Pancreas (tissue), 10 donors: ENCODE results near the gene PRKCH. TPM values are rescaled to one million over a fixed set of nuclear protein-coding genes. Genes with fewer than 3 reads are reported as not detected.
A peak's percentile ranks its signal among the peaks of the same experiment; 100 is the strongest.

Source experiments
- ATAC-seq, 4 donors: fragments of 200-7000 bp; cut with Tn5 transposase; one replicate each; pipeline versions ENCODE4 v1.8.0 to v1.9.1; 2020; ENCODE audit warnings: mild to moderate bottlenecking in 4 of 4, moderate library complexity in 4 of 4
- DNase-seq, 6 donors: peaks; one replicate each; pipeline ENCODE4 v3.0.0-alpha.2; 2020
- FAIRE-seq: peaks from 2 replicates; lab custom pipeline; 2012; peaks lifted over from hg19 to GRCh38; lab: Jason Lieb, UNC
- H3K27ac ChIP-seq, 4 donors: fragments of 200-600 bp; sonication (generic); 1 replicate in 3 of 4; 2 replicates in 1 of 4; pipeline versions ENCODE4 v1.5.0 to v1.8.0; 2020
- H3K27me3 ChIP-seq, 4 donors: fragments of 200-600 bp; one replicate each; pipeline ENCODE4 v1.8.0; 2021
- H3K36me3 ChIP-seq, 3 donors: fragments of 200-600 bp; sonication (generic) in 1 of 3; one replicate each; pipeline versions ENCODE4 v1.5.0 to v1.8.0; 2020 to 2021
- H3K4me1 ChIP-seq, 3 donors: fragments of 200-600 bp; one replicate each; pipeline ENCODE4 v1.8.0; 2021
- H3K4me3 ChIP-seq, 4 donors: fragments of 200-600 bp; sonication (generic) in 2 of 4; one replicate each; pipeline versions ENCODE4 v1.5.0 to v1.8.0; 2020 to 2021
- H3K9me3 ChIP-seq, 4 donors: fragments of 200-600 bp; one replicate each; pipeline ENCODE4 v1.8.0; 2021
- WGBS, 2 donors: extraction: QIAGEN DNeasy Blood & Tissue Kit; methylation state at CpG; one replicate each; pipeline ENCODE4 v1.1.7; 2013; 5-methylcytosine and 5-hydroxymethylcytosine counted together
- intact Hi-C, 3 donors: fragments of 100-400 bp; cut with DNase I; formaldehyde crosslinking; loops; one replicate each; pipeline versions ENCODE4 v1.11.1 to v1.14.2; 2022
- polyA plus RNA-seq, 2 donors: library from polyadenylated mRNA; stranded (reverse); fragments of 200-250 nt; gene quantifications; one replicate each; pipeline ENCODE4 v1.2.3, GENCODE V29; 2013
- total RNA-seq, 6 donors: library from RNA; stranded (reverse); fragmentation: NEBNext Ultra II Directional in 4 of 6; extraction: Animal tissue kit (Norgen Biotek cat#: 25700) in 4 of 6; gene quantifications; one replicate each; pipeline versions ENCODE4 v1.2.1 to v1.2.4, GENCODE V29; 2021 to 2023
- TF ChIP-seq, protein P1 (sequence below), 4 donors: fragments of 200-600 bp; sonication (generic) in 3 of 4; IDR thresholded peaks; one replicate each; pipeline versions ENCODE4 v1.5.0 to v1.8.0; 2021; ENCODE audit warnings: antibody characterized with exemption in 4 of 4
- donor health status: healthy with polysubstance abuse.
- donor health status: DM: no; HTN: no; CAD: no; lungs with moderate emphysema.
- donor health status: DM: no; HTN: no; CAD: no.
- donor health status: control.
- donor health status: control.
- donor health status: Bipolar disorder and iron deficiency.
- donor health status: DM: yes; HTN: yes; CAD: no.
- donor health status: DM: no; HTN: no; CAD: no.
- donor health status: DM: no; HTN: no; CAD: no.
- donor health status: DM: yes; HTN: yes; CAD: no.

PRKCH gene
- total and polyA plus RNA-seq, 8 donors: 3.6 to 16.9 (median 8.9) TPM

DNA sequence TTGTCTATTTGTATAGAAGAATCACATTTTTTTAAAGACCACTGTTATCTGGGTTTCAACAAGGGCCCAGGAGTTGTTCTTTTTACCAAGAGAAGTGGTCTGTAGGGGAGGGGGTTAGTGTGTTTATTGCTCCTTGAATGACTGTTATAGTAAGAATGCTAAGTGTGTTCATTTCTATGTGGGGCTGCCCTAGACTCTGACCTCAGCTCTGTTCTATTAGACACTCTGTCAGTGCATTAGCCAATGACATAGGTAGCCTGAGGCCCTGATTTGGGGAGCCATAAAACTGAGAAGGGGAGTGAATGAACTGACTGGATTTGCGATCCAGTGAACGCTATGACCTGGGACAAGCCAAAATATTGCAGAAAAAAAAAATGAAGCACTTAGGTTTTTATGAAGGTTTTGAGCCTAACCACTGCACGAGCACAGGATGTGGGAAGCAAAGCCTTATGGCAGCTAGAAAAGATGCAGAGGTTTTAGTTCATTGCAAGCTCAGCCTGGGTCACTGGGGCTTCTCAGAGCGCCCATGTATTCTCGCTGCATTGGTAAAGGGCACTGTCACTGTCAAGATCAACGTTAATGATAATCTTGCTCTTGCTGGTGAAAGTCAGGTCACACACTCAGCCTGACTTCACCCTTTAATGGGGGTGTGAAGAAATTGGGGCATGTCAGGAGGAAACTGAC, 63.8 kb downstream of the PRKCH start:
- no peak for FAIRE-seq
- H3K4me3 ChIP-seq: no peak overlapping the region
- intact Hi-C loops: no loop called here
- ATAC-seq: no peak
- 82 to 85% methylated on average over 6 of the region's 6 CpGs for WGBS, 2 donors
- no peak overlapping the region for H3K27ac ChIP-seq
- H3K9me3 ChIP-seq: no peaks in the 10 kb centered on the region
- no peaks in the 10 kb centered on the region for H3K36me3 ChIP-seq
- H3K4me1 ChIP-seq: no peaks in the 10 kb centered on the region
- TF ChIP-seq, protein P1, sequence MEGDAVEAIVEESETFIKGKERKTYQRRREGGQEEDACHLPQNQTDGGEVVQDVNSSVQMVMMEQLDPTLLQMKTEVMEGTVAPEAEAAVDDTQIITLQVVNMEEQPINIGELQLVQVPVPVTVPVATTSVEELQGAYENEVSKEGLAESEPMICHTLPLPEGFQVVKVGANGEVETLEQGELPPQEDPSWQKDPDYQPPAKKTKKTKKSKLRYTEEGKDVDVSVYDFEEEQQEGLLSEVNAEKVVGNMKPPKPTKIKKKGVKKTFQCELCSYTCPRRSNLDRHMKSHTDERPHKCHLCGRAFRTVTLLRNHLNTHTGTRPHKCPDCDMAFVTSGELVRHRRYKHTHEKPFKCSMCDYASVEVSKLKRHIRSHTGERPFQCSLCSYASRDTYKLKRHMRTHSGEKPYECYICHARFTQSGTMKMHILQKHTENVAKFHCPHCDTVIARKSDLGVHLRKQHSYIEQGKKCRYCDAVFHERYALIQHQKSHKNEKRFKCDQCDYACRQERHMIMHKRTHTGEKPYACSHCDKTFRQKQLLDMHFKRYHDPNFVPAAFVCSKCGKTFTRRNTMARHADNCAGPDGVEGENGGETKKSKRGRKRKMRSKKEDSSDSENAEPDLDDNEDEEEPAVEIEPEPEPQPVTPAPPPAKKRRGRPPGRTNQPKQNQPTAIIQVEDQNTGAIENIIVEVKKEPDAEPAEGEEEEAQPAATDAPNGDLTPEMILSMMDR (IDR thresholded peaks at IDR 0.05): no peak
- no peaks in the 10 kb centered on the region for H3K27me3 ChIP-seq
- no peak for DNase-seq

DNA sequence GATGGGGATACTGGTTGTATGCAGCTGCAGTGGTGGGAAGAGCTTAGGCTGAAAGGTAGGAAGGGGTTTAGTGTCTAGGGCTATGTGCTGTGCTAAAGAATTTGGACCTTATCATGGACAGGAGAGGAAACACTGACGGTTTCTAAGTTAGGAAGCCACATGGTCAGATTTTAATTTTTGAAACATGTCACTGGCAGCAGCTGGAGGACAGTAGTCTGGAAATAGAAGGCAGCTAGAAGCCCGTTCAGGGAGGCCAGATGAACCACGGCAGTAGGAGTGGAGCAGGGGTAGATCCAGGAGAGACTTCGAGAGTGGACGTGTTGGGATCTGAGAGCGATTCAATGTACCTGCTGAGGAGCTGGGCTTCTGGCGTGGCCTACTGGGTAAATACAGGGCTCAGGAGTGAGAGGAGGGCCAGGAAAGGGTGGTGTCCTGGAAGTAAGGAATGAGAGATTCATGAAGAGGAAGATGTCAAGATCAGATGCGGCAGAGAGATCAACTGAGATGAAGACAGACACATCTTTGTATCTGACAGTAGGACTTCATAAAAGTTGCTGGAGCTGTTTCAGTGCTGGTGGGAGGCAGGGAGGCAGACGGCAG, 64.9 kb downstream of the PRKCH start:
- Histone ChIP-seq H3K27ac (no peak overlapping the region), H3K4me3 (no peak overlapping the region), H3K4me1 (no peaks in the 10 kb centered on the region), H3K27me3 (no peaks in the 10 kb centered on the region), H3K9me3 (no peaks in the 10 kb centered on the region), H3K36me3 (no peaks in the 10 kb centered on the region)
- ATAC-seq (no peak), DNase-seq (no peak), FAIRE-seq (no peak)
- TF ChIP-seq, protein P1 (IDR thresholded peaks at IDR 0.05): no peak
- intact Hi-C loops: no loop called here
- WGBS, 2 donors: 90 to 94% methylated on average over 9 of the region's 9 CpGs

DNA sequence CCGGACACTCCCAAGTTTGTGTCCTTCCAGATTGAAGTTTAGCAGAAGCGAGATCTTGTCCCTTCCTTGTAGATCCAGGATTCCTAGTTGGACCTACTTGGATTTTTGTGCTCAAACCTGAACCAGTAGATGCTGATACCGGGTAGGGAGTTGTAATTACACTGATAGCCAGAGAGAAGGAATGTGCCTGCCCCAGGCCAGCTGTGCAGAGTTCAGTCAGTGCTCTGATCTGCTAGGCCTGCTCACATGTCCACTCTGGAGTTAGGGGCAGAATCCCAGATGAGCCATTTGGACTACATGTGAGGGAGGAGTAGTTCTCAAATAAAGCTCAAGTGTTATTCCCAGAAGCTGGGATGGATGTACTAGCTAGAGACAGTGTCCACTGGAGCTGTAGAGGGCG, 65.7 kb downstream of the PRKCH start:
- FAIRE-seq (no peak), DNase-seq (no peak), ATAC-seq (no peak)
- no peaks in the 10 kb centered on the region for H3K36me3 ChIP-seq
- TF ChIP-seq, protein P1 (IDR thresholded peaks at IDR 0.05): no peak
- H3K9me3 ChIP-seq: no peaks in the 10 kb centered on the region
- H3K27ac ChIP-seq: no peak overlapping the region
- intact Hi-C loops: no loop called here
- H3K4me1 ChIP-seq: no peaks in the 10 kb centered on the region
- WGBS, 2 donors: 76 to 94% methylated on average over 4 of the region's 4 CpGs
- no peak overlapping the region for H3K4me3 ChIP-seq
- no peaks in the 10 kb centered on the region for H3K27me3 ChIP-seq

DNA sequence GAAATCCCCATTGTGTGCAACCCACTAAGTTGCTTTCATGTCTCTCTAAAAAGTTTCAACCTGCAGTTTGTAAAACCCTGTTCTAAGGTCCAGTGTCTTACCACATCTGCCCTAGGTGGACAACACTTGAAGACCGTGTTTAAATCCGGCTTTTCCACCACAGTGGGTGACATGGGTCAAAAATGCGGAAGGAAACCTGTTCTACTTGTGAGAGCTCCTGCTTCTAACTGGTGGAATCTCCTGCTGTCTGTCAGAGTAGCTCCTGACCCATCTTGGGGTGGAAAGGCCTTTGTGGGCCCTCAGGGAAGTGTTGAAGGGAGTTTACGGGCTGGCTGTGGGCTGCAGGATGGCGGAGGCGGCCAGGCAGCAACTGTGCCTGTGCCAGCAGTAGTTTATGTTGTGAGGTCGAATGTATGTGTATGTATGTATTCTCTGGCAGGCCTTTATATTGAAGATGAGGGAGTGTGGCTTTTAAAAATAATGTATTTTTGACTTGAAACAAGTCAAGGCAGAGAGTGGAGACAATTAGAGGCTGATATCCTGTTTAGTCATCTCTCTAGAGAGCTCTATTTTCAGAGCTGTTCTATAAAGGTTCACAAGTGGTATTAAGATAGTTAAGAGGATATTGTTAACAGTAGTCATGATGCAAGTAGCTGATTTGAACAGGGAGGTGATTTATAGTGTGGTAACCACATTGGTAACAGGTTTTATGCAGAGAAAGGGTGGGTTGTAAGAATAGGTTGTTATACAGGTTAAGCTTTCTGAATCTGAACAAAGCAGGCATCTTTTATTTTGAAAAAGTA, 67.0 kb downstream of the PRKCH start:
- H3K27ac ChIP-seq: no peak overlapping the region
- no peak for FAIRE-seq
- intact Hi-C loops: no loop called here

More for the DNA sequence above, 67.0 kb downstream of the PRKCH start:
- no peaks in the 10 kb centered on the region for H3K9me3 ChIP-seq
- WGBS, 2 donors: 83 to 88% methylated on average over 7 of the region's 7 CpGs
- DNase-seq: no peak
- no peaks in the 10 kb centered on the region for H3K4me1 ChIP-seq
- H3K36me3 ChIP-seq: no peaks in the 10 kb centered on the region
- peak in 1 of 4 donors; percentile 48 for ATAC-seq
- TF ChIP-seq, protein P1 (IDR thresholded peaks at IDR 0.05): no peak
- no peak overlapping the region for H3K4me3 ChIP-seq
- H3K27me3 ChIP-seq: no peaks in the 10 kb centered on the region
